Astrocyte of the cerebellum (primary cell): ENCODE measurements around the gene HTT.

Experiments used
- DNase-seq: peaks from one replicate; pipeline ENCODE4 v3.0.0-alpha.2; 2011; ENCODE audit warnings: low read depth
- H3K4me3 ChIP-seq: 2 replicates; pipeline ENCODE4 v1.5.1; 2011; ENCODE audit warnings: mild to moderate bottlenecking, low read depth, low read length, moderate library complexity
- CTCF ChIP-seq: IDR thresholded peaks from 2 replicates; pipeline ENCODE4 v1.5.1; 2012; ENCODE audit warnings: low read length, low read depth, moderate library complexity, mild to moderate bottlenecking; ENCODE audit errors: missing control alignments
- in situ Hi-C: cut with HindIII; loops from 2 replicates; pipeline ENCODE4 v1.10.0; 2017; ENCODE audit warnings: low sequenced_read_pairs

The HTT gene

GRCh38 chr4:3248811-3249661 lies 174.6 kb downstream of the HTT start, which contains the start of gene MSANTD1:
Gene MSANTD1, plus strand, starts transcription at chr4:3249159. Its CDS starts 64 bp downstream, at chr4:3249223.
- no peak for TF ChIP-seq CTCF
- DNase-seq: no peak
- no peak within 1 kb of the TSS for H3K4me3 ChIP-seq
- in situ Hi-C loops: no loop called here

GRCh38 chr4:3249711-3250437 lies 175.4 kb downstream of the HTT start:
- no peak overlapping the region for H3K4me3 ChIP-seq
- no peak for TF ChIP-seq CTCF
- DNase-seq: no peak
- in situ Hi-C loops: no loop called here

GRCh38 chr4:3250438-3250955 lies 176.0 kb downstream of the HTT start:
- no peak overlapping the region for H3K4me3 ChIP-seq
- TF ChIP-seq CTCF: no peak
- in situ Hi-C loops: no loop called here
- no peak for DNase-seq

- TF ChIP-seq CTCF: no peak
These were observed 176.6 kb downstream of the HTT start for GRCh38 chr4:3250956-3251690.

GRCh38 chr4:3251691-3252479 lies 177.4 kb downstream of the HTT start:
- DNase-seq: no peak
- in situ Hi-C loops: no loop called here
- no peak overlapping the region for H3K4me3 ChIP-seq
- no peak for TF ChIP-seq CTCF

More at GRCh38 chr4:3250956-3251690, 176.6 kb downstream of the HTT start:
- in situ Hi-C loops: no loop called here
- no peak overlapping the region for H3K4me3 ChIP-seq
- DNase-seq: no peak
